GM21576 (cell line): ENCODE results near the gene INTS13.
"Not testable (repeated sequence)": the region's sequence is repeated elsewhere in the genome, so short reads cannot be mapped to it uniquely, and the experiment has no call there.

ENCODE experiments used
- ATAC-seq: cut with Tn5 transposase; IDR thresholded peaks from one replicate; pipeline ENCODE4 v1.9.1; 2021; ENCODE audit warnings: mild to moderate bottlenecking, moderate library complexity; ENCODE audit not compliant: unreplicated experiment

Gene INTS13

GRCh38 chr12:26870491-26871419 is 67.0 kb downstream of the INTS13 start:
- no peak for ATAC-seq

- ATAC-seq = no peak
These were observed 67.8 kb downstream of the INTS13 start for GRCh38 chr12:26869908-26870459.

GRCh38 chr12:26869104-26869494 is 68.7 kb downstream of the INTS13 start:
- ATAC-seq = no peak

- no peak for ATAC-seq
These were observed 69.2 kb downstream of the INTS13 start for GRCh38 chr12:26868447-26869103.

GRCh38 chr12:26867080-26867479 is 70.7 kb downstream of the INTS13 start:
- ATAC-seq = peak; percentile 67

GRCh38 chr12:26863515-26863914 is 74.3 kb downstream of the INTS13 start:
- ATAC-seq = no peak

- ATAC-seq = not testable (repeated sequence)
These were observed 75.0 kb downstream of the INTS13 start for GRCh38 chr12:26862787-26863186.

GRCh38 chr12:26861690-26862089 is 76.1 kb downstream of the INTS13 start:
- no peak for ATAC-seq

GRCh38 chr12:26857465-26858176 is 80.2 kb downstream of the INTS13 start:
- no peak for ATAC-seq

GRCh38 chr12:26855337-26855736 is 82.4 kb downstream of the INTS13 start:
- no peak for ATAC-seq
